HG03354 (cell line): ENCODE measurements around the gene ARMH4.

Experiments
- ATAC-seq: cut with Tn5 transposase; IDR thresholded peaks from one replicate; pipeline ENCODE4 v1.9.1; 2021; ENCODE audit warnings: mild to moderate bottlenecking; ENCODE audit not compliant: unreplicated experiment, poor library complexity, severe bottlenecking

The ARMH4 gene

GRCh38 chr14:57979376-57980048 is 172.5 kb downstream of the ARMH4 start:
- ATAC-seq: no peak

GRCh38 chr14:57976701-57977100 is 175.3 kb downstream of the ARMH4 start:
- no peak for ATAC-seq

GRCh38 chr14:57974896-57975295 is 177.1 kb downstream of the ARMH4 start:
- ATAC-seq: no peak

- no peak for ATAC-seq
These were observed 181.4 kb downstream of the ARMH4 start for GRCh38 chr14:57970594-57970993.

GRCh38 chr14:57970175-57970574 is 181.8 kb downstream of the ARMH4 start:
- ATAC-seq: no peak

GRCh38 chr14:57963071-57963470 is 188.9 kb downstream of the ARMH4 start:
- ATAC-seq: no peak

- ATAC-seq: no peak
These were observed 189.5 kb downstream of the ARMH4 start for GRCh38 chr14:57962325-57963035.

GRCh38 chr14:57961786-57962060 is 190.3 kb downstream of the ARMH4 start:
- no peak for ATAC-seq

GRCh38 chr14:57960946-57961785 is 190.8 kb downstream of the ARMH4 start:
- ATAC-seq: no peak

- no peak for ATAC-seq
These were observed 194.6 kb downstream of the ARMH4 start for GRCh38 chr14:57957441-57957840.
